Calu3 (cell line): ENCODE measurements around the gene HOMEZ. TPM values are rescaled to one million over a fixed set of nuclear protein-coding genes. Genes with fewer than 3 reads are reported as not detected.

Experiments used
- BruUV-seq: library from RNA; stranded (reverse); fragments of 400-500 nt; replicated peaks from 2 replicates; lab custom pipeline; 2021; lab: Mats Ljungman, UMichigan
- CTCF ChIA-PET: fragments of 300-600 bp; sonication (Branson Sonifier 250); formaldehyde crosslinking; loops from one replicate; lab custom pipeline; 2022; ENCODE audit warnings: antibody characterized with exemption; lab: Charles Lee
- DNase-seq: peaks from one replicate; pipeline ENCODE4 v3.0.0; 2022
- H3K27ac Mint-ChIP-seq: one replicate; pipeline ENCODE4 v1.8.0; 2022; ENCODE audit warnings: mixed read lengths; ENCODE audit not compliant: unreplicated experiment
- H3K27me3 Mint-ChIP-seq: one replicate; pipeline ENCODE4 v1.8.0; 2022; ENCODE audit warnings: mixed read lengths; ENCODE audit not compliant: unreplicated experiment
- H3K36me3 Mint-ChIP-seq: one replicate; pipeline ENCODE4 v1.8.0; 2022; ENCODE audit warnings: mild to moderate bottlenecking, moderate library complexity, mixed read lengths; ENCODE audit not compliant: insufficient read depth, unreplicated experiment
- H3K4me1 Mint-ChIP-seq: one replicate; pipeline ENCODE4 v1.8.0; 2022; ENCODE audit warnings: mild to moderate bottlenecking, low read depth, mixed read lengths; ENCODE audit not compliant: unreplicated experiment
- H3K4me3 Mint-ChIP-seq: one replicate; pipeline ENCODE4 v1.8.0; 2022; ENCODE audit warnings: mild to moderate bottlenecking, low read depth, moderate library complexity, mixed read lengths; ENCODE audit not compliant: unreplicated experiment
- H3K9me3 Mint-ChIP-seq: one replicate; pipeline ENCODE4 v1.8.0; 2022; ENCODE audit warnings: low read depth, mixed read lengths; ENCODE audit not compliant: unreplicated experiment
- intact Hi-C: fragments of 100-400 bp; cut with micrococcal nuclease; formaldehyde crosslinking; loops from one replicate; pipeline ENCODE4 v1.10.0; 2022; ENCODE audit not compliant: unreplicated experiment
- total RNA-seq: library from RNA; stranded (reverse); gene quantifications from 2 replicates; pipeline ENCODE4 v1.2.3, GENCODE V29; 2022
- TF ChIP-seq, protein P1 (sequence below): fragments of 200-600 bp; IDR thresholded peaks from one replicate; pipeline ENCODE4 v1.8.0; 2022; ENCODE audit warnings: antibody characterized with exemption; ENCODE audit not compliant: unreplicated experiment

HOMEZ gene
- total RNA-seq, 1 experiment from 2014 or later: 19.3 TPM

GRCh38 chr14:23302290-23303225, 16.6 kb upstream of the HOMEZ start, which contains the start of gene PPP1R3E:
Gene PPP1R3E, minus strand, starts transcription at chr14:23302859. Its CDS starts 283 bp downstream, at chr14:23302576.
- no TSS peak for BruUV-seq
- Mint-ChIP-seq H3K4me1 (peaks cover 31% of the 10 kb centered on the region), H3K27me3 (no peaks in the 10 kb centered on the region), H3K9me3 (no peaks in the 10 kb centered on the region), H3K27ac (peak within 1 kb of the TSS; percentile 64), H3K36me3 (peaks cover 53% of the 10 kb centered on the region), H3K4me3 (peak within 1 kb of the TSS; percentile 89)
- CTCF ChIA-PET: interaction anchor here (0.9 to 2.2 kb wide), 3 partner anchors 17 to 234 kb away, joined by 3 to 5 read pairs (median 4); partner anchors contain the start of gene HOMEZ
- DNase-seq: peak; percentile 69
- intact Hi-C loops: no loop called here
- TF ChIP-seq, protein P1, sequence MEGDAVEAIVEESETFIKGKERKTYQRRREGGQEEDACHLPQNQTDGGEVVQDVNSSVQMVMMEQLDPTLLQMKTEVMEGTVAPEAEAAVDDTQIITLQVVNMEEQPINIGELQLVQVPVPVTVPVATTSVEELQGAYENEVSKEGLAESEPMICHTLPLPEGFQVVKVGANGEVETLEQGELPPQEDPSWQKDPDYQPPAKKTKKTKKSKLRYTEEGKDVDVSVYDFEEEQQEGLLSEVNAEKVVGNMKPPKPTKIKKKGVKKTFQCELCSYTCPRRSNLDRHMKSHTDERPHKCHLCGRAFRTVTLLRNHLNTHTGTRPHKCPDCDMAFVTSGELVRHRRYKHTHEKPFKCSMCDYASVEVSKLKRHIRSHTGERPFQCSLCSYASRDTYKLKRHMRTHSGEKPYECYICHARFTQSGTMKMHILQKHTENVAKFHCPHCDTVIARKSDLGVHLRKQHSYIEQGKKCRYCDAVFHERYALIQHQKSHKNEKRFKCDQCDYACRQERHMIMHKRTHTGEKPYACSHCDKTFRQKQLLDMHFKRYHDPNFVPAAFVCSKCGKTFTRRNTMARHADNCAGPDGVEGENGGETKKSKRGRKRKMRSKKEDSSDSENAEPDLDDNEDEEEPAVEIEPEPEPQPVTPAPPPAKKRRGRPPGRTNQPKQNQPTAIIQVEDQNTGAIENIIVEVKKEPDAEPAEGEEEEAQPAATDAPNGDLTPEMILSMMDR: no peak

DNA sequence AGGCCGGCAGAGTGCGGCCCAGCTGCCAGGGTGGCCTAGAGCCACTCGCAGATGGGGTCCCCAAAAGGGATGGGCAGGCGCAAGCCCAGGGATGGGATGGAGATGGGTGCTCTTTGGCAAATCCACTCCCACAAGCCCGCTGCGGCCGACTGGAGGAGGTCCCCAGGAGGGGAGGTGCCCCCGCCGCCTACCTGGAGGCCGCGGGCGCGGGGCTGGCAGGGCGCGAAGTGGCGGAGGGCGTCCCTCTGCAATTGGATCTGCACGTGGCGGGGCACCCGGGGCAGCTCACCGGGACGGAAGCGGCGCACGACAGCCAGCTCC, 16.0 kb upstream of the HOMEZ start:
- BruUV-seq: no TSS peak
- TF ChIP-seq, protein P1: no peak
- no peak for DNase-seq
- peak overlapping the region; percentile 64 for H3K27ac Mint-ChIP-seq
- peaks cover 47% of the 10 kb centered on the region for H3K36me3 Mint-ChIP-seq
- no peaks in the 10 kb centered on the region for H3K27me3 Mint-ChIP-seq
- peaks cover 25% of the 10 kb centered on the region for H3K4me1 Mint-ChIP-seq
- intact Hi-C loops: no loop called here
- CTCF ChIA-PET: interaction anchor here (0.9 to 2.2 kb wide), 5 partner anchors 16 to 233 kb away, joined by 3 to 5 read pairs (median 4); partner anchors contain the start of gene HOMEZ
- peak overlapping the region; percentile 89 for H3K4me3 Mint-ChIP-seq
- H3K9me3 Mint-ChIP-seq: no peaks in the 10 kb centered on the region

DNA sequence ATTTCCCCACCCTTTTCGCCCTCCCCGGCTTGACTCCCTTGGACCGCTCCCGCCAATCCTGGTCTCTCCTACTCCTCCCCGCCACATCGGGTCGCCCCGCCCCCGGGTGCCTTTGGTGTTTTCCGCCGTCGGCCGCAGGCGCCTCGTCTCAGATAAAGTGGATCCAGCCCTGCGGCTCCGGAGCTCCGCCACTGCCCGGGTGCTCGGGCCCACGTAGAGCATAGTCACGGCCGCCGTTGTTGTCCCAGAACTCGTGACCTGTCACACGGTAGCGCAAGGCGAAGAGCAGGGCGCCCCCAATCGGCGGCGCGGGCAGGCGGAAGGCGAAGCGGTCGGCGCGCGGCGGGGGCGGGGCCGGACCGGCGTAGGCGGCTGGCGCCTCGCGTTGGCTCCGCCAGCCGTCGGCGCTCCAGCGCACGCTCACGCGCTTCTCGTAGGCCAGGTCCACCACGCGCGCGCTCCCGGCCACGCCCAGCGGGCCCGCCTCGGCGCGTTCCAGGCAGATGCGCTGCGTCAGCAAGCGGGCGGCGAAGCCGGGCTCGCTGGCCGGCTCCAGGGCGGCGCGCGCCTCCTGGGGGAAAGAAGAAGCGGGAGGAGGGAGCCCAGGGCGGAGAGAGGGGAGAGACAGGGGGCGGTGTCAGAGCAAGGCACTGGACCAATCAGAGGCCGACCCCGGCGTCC, 15.5 kb upstream of the HOMEZ start:
- TF ChIP-seq, protein P1: peak; percentile 59
- Mint-ChIP-seq H3K27ac (peak overlapping the region; percentile 64), H3K27me3 (no peaks in the 10 kb centered on the region), H3K4me1 (peaks cover 25% of the 10 kb centered on the region), H3K4me3 (peak overlapping the region; percentile 89), H3K9me3 (no peaks in the 10 kb centered on the region), H3K36me3 (peaks cover 42% of the 10 kb centered on the region)
- no TSS peak for BruUV-seq
- CTCF ChIA-PET: interaction anchor here (1.0 to 2.7 kb wide), 7 partner anchors 11 to 240 kb away, joined by 3 to 8 read pairs (median 5); partner anchors contain the start of genes HOMEZ and PABPN1
- intact Hi-C loops: no loop called here
- DNase-seq: peak; percentile 98

DNA sequence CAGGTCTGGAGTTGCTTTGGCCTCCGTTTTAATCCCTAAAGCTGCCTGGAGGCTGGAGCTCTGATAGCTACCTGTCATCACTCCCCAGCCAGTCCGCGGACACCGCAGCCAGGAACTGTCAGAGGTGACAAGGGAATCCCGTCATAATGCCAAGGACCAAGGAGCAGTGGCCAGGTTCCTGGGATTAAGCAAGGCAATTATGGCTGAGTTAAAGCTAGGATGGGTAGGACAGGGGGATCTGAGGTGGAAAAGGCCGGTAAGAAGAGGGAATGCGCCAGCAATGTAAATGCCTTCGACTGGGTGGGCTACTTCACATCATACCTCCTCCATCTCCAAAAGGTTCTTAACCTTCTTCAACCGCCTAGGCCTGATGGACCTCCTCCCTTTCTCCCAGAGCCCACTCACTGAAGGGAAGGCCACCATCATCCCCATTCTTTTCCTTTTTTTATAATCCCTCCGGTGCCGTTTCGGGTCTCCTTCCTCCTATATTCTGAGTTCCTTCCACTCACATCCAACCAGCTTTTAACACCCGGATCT, 14.8 kb upstream of the HOMEZ start:
- H3K4me3 Mint-ChIP-seq: peak overlapping the region; percentile 89
- DNase-seq: peak; percentile 13
- intact Hi-C loops: no loop called here
- no peaks in the 10 kb centered on the region for H3K27me3 Mint-ChIP-seq
- TSS peak; percentile 40 for BruUV-seq
- H3K4me1 Mint-ChIP-seq: peaks cover 25% of the 10 kb centered on the region
- CTCF ChIA-PET: interaction anchor here (0.6 to 2.7 kb wide), 9 partner anchors 11 to 505 kb away, joined by 3 to 8 read pairs (median 5); partner anchors contain the start of gene PABPN1
- H3K9me3 Mint-ChIP-seq: no peaks in the 10 kb centered on the region
- H3K27ac Mint-ChIP-seq: peak overlapping the region; percentile 64
- H3K36me3 Mint-ChIP-seq: peaks cover 35% of the 10 kb centered on the region
- TF ChIP-seq, protein P1: no peak
